ENCODE measurements around the gene DHCR24. TPM values are rescaled to one million over a fixed set of nuclear protein-coding genes. Genes with fewer than 3 reads are reported as not detected.

The DHCR24 gene
- total RNA-seq, 4 donors from 2014 or later = 64.9 to 181 (median 125) TPM

GRCh38 chr1:54835131-54835898 lies 51.7 kb downstream of the DHCR24 start:
- no peak for ATAC-seq (ENCODE audit: low FRiP score)
- no peak for TF ChIP-seq CTCF (IDR thresholded peaks at IDR 0.05)
- DNase-seq (ENCODE audit: low spot score) = no peak

GRCh38 chr1:54834007-54834541 lies 52.9 kb downstream of the DHCR24 start:
- no peak for TF ChIP-seq CTCF (IDR thresholded peaks at IDR 0.05)
- ATAC-seq (ENCODE audit: low FRiP score) (no peak), DNase-seq (ENCODE audit: low spot score) (no peak)

- DNase-seq (ENCODE audit: low spot score) (no peak), ATAC-seq (ENCODE audit: low FRiP score) (no peak)
- no peak for TF ChIP-seq CTCF (IDR thresholded peaks at IDR 0.05)
Observed at GRCh38 chr1:54833121-54833520, 53.9 kb downstream of the DHCR24 start.

- ATAC-seq (ENCODE audit: low FRiP score) = no peak
- TF ChIP-seq CTCF (IDR thresholded peaks at IDR 0.05) = no peak
- no peak for DNase-seq (ENCODE audit: low spot score)
Observed at GRCh38 chr1:54826226-54826816, 60.7 kb downstream of the DHCR24 start.

GRCh38 chr1:54825696-54826095 lies 61.3 kb downstream of the DHCR24 start:
- TF ChIP-seq CTCF (IDR thresholded peaks at IDR 0.05) = no peak
- DNase-seq (ENCODE audit: low spot score) (no peak), ATAC-seq (ENCODE audit: low FRiP score) (no peak)

- ATAC-seq (ENCODE audit: low FRiP score) (no peak), DNase-seq (ENCODE audit: low spot score) (no peak)
- no peak for TF ChIP-seq CTCF (IDR thresholded peaks at IDR 0.05)
Observed at GRCh38 chr1:54823670-54824069, 63.3 kb downstream of the DHCR24 start.

- TF ChIP-seq CTCF (IDR thresholded peaks at IDR 0.05) = no peak
- DNase-seq (ENCODE audit: low spot score) (no peak), ATAC-seq (ENCODE audit: low FRiP score) (no peak)
Observed at GRCh38 chr1:54819733-54820132, 67.3 kb downstream of the DHCR24 start.

All from omental fat pad (tissue), 4 donors.